ENCODE results near the gene SH3BGRL.

GRCh38 chrX:81240701-81241331, 38.9 kb downstream of the SH3BGRL start:
- no peak for TF ChIP-seq POLR2A (IDR thresholded peaks at IDR 0.05; ENCODE audit: low read depth, low read length)
- TF ChIP-seq ZNF274 (IDR thresholded peaks at IDR 0.05; ENCODE audit: insufficient read depth, insufficient read length): no peak
- no peak for TF ChIP-seq EZH2 (IDR thresholded peaks at IDR 0.05; ENCODE audit: borderline replicate concordance, control insufficient read depth, low read depth, low read length)
- no peak for TF ChIP-seq SRF (IDR thresholded peaks at IDR 0.05; ENCODE audit: low read depth in 2 of 2, low read length in 2 of 2)
- no peak for TF ChIP-seq CTCF (IDR thresholded peaks at IDR 0.05 in 2 of 3, conservative IDR thresholded peaks at IDR 0.05 in 1 of 3; ENCODE audit: control insufficient read depth in 2 of 3, extremely low read depth in 1 of 3, insufficient read depth in 1 of 3, low read depth in 3 of 3, low read length in 3 of 3)
- TF ChIP-seq SP1 (IDR thresholded peaks at IDR 0.05; ENCODE audit: low read depth, low read length): no peak
- TF ChIP-seq ATF3 (IDR thresholded peaks at IDR 0.05; ENCODE audit: borderline replicate concordance, extremely low read depth, low read depth, low read length): no peak
- TF ChIP-seq HDAC2 (IDR thresholded peaks at IDR 0.05): no peak
- TF ChIP-seq REST (IDR thresholded peaks at IDR 0.05; ENCODE audit: low read depth, low read length): no peak
- TF ChIP-seq ZBED1 (IDR thresholded peaks at IDR 0.05; ENCODE audit: borderline replicate concordance): no peak
- no peak for TF ChIP-seq IKZF1 (conservative IDR thresholded peaks at IDR 0.05)
- TF ChIP-seq PAX8 (IDR thresholded peaks at IDR 0.05): no peak
- TF ChIP-seq ASH2L (IDR thresholded peaks at IDR 0.05; ENCODE audit: borderline replicate concordance, low read depth): no peak
